Measurements from ENCODE around the gene PTGER1. TPM values are rescaled to one million over a fixed set of nuclear protein-coding genes. Genes with fewer than 3 reads are reported as not detected.
"Not testable (repeated sequence)": the region's sequence is repeated elsewhere in the genome, so short reads cannot be mapped to it uniquely, and the experiment has no call there.

PTGER1 gene
- total and polyA plus RNA-seq, 2 of the 8 experiments (the other 6 are each of a cell fraction or from before 2014, with no cell fraction given), result 0.20 to 0.41 TPM

DNA sequence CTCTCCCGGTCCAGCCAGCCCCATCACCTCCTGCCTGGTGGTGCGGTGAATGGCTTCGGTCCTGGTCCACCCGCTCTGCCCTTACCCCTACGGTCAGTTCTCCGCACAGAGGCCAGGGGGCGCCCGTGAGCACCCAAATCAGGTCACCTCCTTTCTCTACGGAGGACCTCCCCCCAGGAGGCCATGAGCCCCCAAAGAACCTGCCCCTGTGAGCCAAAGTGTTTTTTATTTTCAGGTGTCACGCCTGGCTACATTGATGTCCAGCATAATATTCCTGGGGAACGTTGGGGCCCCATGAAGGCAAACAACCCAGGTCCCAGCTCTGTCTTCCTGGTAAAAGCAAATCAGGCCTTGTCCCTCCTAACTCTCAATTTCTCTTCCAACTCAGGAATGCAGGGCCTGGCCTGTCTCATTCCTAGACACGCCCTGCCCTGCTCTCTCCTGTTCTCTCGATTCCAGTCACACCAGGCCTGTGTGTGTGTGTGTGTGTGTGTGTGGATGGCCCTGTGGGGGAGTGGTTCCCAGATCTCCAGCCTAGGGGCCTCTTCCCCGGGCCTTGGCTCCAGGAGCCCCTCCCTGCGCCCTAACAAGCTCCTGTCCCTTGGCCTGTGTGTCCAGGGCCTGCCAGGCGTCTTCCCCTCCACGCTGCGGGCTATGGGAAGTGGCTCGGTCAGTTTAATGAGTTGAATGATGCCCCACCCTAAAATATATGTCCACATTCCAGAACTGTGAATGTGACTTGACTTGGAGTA, 30.5 kb upstream of the PTGER1 start (continued):
- TF ChIP-seq CTCF (IDR thresholded peaks at IDR 0.05; ENCODE audit: control extremely low read depth in 1 of 3, insufficient read depth in 1 of 3, low read depth in 1 of 3, low read length in 3 of 3), result peak; percentile 75 to 92 (median 89)
- TF ChIP-seq ASH2L (IDR thresholded peaks at IDR 0.05; ENCODE audit: low read length), result peak; percentile 76
- TF ChIP-seq TAF7 (optimal IDR thresholded peaks at IDR 0.05; ENCODE audit: borderline replicate concordance, low read depth, low read length), result no peak

GRCh38 chr19:14504575-14504974, 29.4 kb upstream of the PTGER1 start:
- H3K23ac ChIP-seq (ENCODE audit: insufficient read length); H2BK20ac ChIP-seq (ENCODE audit: low read length); H3K14ac ChIP-seq (ENCODE audit: insufficient read length); H3K79me2 ChIP-seq (ENCODE audit: control insufficient read depth in 1 of 2, insufficient read depth in 2 of 2, low read length in 2 of 2); H3K23me2 ChIP-seq (ENCODE audit: low read depth, low read length); H4K91ac ChIP-seq (replicated peaks; ENCODE audit: insufficient read length, low read length); H3K4ac ChIP-seq (replicated peaks; ENCODE audit: insufficient read length, low read depth, low read length); H3K9ac ChIP-seq (replicated peaks in 1 of 4; ENCODE audit: extremely low read depth in 1 of 4, low read depth in 3 of 4, low read length in 3 of 4); H3K27me3 ChIP-seq (replicated peaks in 1 of 4; ENCODE audit: control insufficient read depth in 3 of 4, extremely low read depth in 1 of 4, insufficient read depth in 3 of 4, low read length in 3 of 4); H2BK15ac ChIP-seq (ENCODE audit: low read length); H4K8ac ChIP-seq (ENCODE audit: extremely low read depth, insufficient read depth, low read length); H2BK5ac ChIP-seq (ENCODE audit: low read depth, low read length); H3K56ac ChIP-seq (replicated peaks; ENCODE audit: insufficient read length, low read depth, low read length); DNase-seq (ENCODE audit: low read depth in 1 of 2, low spot score in 2 of 2); FAIRE-seq; H3K4me2 ChIP-seq (ENCODE audit: insufficient read depth in 1 of 2, low read depth in 2 of 2, low read length in 2 of 2); H2AFZ ChIP-seq (ENCODE audit: low read length); H3K18ac ChIP-seq (ENCODE audit: extremely low read depth, low read length); H2AK5ac ChIP-seq (ENCODE audit: low read depth, low read length); H3K4me3 ChIP-seq (ENCODE audit: extremely low read depth in 1 of 4, insufficient read depth in 2 of 4, low read depth in 3 of 4, low read length in 4 of 4); H3K9me3 ChIP-seq (ENCODE audit: insufficient read depth in 2 of 2, low read depth in 1 of 2, low read length in 1 of 2); H4K20me1 ChIP-seq (replicated peaks in 1 of 2; ENCODE audit: control insufficient read depth in 1 of 2, insufficient read depth in 2 of 2, low read length in 2 of 2); H3K79me1 ChIP-seq (ENCODE audit: low read depth, low read length); H3K4me1 ChIP-seq (replicated peaks in 1 of 4; ENCODE audit: control insufficient read depth in 3 of 4, insufficient read depth in 4 of 4, low read length in 3 of 4); H4K5ac ChIP-seq (ENCODE audit: insufficient read length, low read depth, low read length); H3K27ac ChIP-seq (ENCODE audit: low read depth, low read length); H2BK120ac ChIP-seq (replicated peaks; ENCODE audit: low read depth, low read length); H2BK12ac ChIP-seq (ENCODE audit: low read depth, low read length); H3K36me3 ChIP-seq (ENCODE audit: control insufficient read depth in 2 of 4, insufficient read depth in 4 of 4, low read length in 3 of 4): not testable (repeated sequence)
- CTCF ChIA-PET (ENCODE audit: partially characterized antibody), result interaction anchor here (0.6 to 5.0 kb wide), 14 partner anchors 8 to 69 kb away, joined by 3 to 36 read pairs (median 4); partner anchors contain the start of gene GIPC1
- POLR2A ChIA-PET (ENCODE audit: partially characterized antibody), result interaction anchor here (0.6 to 4.0 kb wide), 6 partner anchors 9 to 49 kb away, joined by 3 to 30 read pairs (median 4); partner anchors contain the start of genes DNAJB1 and GIPC1
- 90% methylated on average over 8 of the region's 8 CpGs; no CpG with 5 or more reads in 1 of the 2 experiments for WGBS, 2 experiments (ENCODE audit: extremely low coverage in 1 of 2, insufficient coverage in 1 of 2, insufficient read length in 1 of 2, insufficient replicate concordance in 2 of 2, low coverage in 1 of 2, low lambda C conversion rate in 2 of 2, missing lambda C conversion rate in 1 of 2)
